ENCODE measurements around the gene TMEM17. TPM values are rescaled to one million over a fixed set of nuclear protein-coding genes. Genes with fewer than 3 reads are reported as not detected.

The TMEM17 gene, protein sequence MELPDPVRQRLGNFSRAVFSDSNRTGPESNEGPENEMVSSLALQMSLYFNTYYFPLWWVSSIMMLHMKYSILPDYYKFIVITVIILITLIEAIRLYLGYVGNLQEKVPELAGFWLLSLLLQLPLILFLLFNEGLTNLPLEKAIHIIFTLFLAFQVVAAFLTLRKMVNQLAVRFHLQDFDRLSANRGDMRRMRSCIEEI
- 1.3 and 2.5 TPM in 2 replicates for total RNA-seq
- polyA plus RNA-seq: 3.7 and 4.9 TPM in 2 replicates
- polyA plus RNA-seq (2012): 2.2 and 2.8 TPM in 2 replicates
- polyA minus RNA-seq (ENCODE audit: low replicate concordance): 0.52 TPM in 1 of 2 replicates, not detected in the other

GRCh38 chr2:62505750-62506420 lies at the start of gene TMEM17:
TSS of gene TMEM17 (minus strand) at chr2:62506195. CDS start at chr2:62506129, 66 bp downstream.
- TF ChIP-seq, protein P1, sequence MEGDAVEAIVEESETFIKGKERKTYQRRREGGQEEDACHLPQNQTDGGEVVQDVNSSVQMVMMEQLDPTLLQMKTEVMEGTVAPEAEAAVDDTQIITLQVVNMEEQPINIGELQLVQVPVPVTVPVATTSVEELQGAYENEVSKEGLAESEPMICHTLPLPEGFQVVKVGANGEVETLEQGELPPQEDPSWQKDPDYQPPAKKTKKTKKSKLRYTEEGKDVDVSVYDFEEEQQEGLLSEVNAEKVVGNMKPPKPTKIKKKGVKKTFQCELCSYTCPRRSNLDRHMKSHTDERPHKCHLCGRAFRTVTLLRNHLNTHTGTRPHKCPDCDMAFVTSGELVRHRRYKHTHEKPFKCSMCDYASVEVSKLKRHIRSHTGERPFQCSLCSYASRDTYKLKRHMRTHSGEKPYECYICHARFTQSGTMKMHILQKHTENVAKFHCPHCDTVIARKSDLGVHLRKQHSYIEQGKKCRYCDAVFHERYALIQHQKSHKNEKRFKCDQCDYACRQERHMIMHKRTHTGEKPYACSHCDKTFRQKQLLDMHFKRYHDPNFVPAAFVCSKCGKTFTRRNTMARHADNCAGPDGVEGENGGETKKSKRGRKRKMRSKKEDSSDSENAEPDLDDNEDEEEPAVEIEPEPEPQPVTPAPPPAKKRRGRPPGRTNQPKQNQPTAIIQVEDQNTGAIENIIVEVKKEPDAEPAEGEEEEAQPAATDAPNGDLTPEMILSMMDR (conservative IDR thresholded peaks at IDR 0.05 in 1 of 2, IDR thresholded peaks at IDR 0.05 in 1 of 2; ENCODE audit: low read depth in 1 of 2, low read length in 2 of 2): no peak
- TF ChIP-seq EZH2 (IDR thresholded peaks at IDR 0.05; ENCODE audit: low read length, missing control alignments): no peak
- H3K9me3 ChIP-seq (ENCODE audit: control insufficient read depth, insufficient read depth, low read depth, low read length): no peaks in the 10 kb centered on the region
- DNase-seq (ENCODE audit: low read depth in 2 of 2): peak; percentile 91 to 94

DNA sequence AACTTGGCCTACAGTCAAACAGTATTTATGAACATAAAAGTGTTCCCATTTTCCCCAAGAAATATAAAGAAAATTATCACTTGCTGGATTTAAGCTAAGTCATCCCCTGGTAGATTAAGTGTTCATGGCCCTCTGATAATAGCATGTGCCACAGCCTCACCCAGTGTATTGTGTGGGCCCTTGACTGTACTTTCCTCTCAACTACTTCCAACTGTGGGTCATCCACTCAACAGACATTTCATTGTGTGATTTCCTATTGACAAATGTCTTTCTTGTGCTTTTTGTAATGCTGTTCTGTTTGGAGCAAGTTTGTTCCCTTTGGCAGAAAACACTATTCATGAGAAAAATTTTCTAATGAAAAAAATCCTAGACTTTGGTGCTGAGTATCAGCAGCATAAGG lies 48.4 kb upstream of the TMEM17 start:
- H3K36me3 ChIP-seq (ENCODE audit: control insufficient read depth, insufficient read depth, low read length): no peaks in the 10 kb centered on the region
- no peak for DNase-seq (ENCODE audit: low read depth in 2 of 2)
- H3K27me3 ChIP-seq (ENCODE audit: control insufficient read depth, insufficient read depth, low read length): no peaks in the 10 kb centered on the region
- no peaks in the 10 kb centered on the region for H3K4me1 ChIP-seq (ENCODE audit: control insufficient read depth, extremely low read depth, insufficient read depth, low read length)
- no peak overlapping the region for H3K27ac ChIP-seq (ENCODE audit: insufficient read depth, low read length)
- H3K4me2 ChIP-seq (ENCODE audit: extremely low read depth, insufficient read depth, low read length): no peak overlapping the region
- no peak overlapping the region for H3K9ac ChIP-seq (ENCODE audit: insufficient read depth, low read length)
- no peak for TF ChIP-seq EZH2 (IDR thresholded peaks at IDR 0.05; ENCODE audit: low read length, missing control alignments)
- TF ChIP-seq, protein P1 (conservative IDR thresholded peaks at IDR 0.05 in 1 of 2, IDR thresholded peaks at IDR 0.05 in 1 of 2; ENCODE audit: low read depth in 1 of 2, low read length in 2 of 2): no peak
- H2AFZ ChIP-seq (ENCODE audit: low read length): no peak overlapping the region
- H3K79me2 ChIP-seq (ENCODE audit: control insufficient read depth, insufficient read depth, low read length): no peaks in the 10 kb centered on the region
- no peaks in the 10 kb centered on the region for H4K20me1 ChIP-seq (ENCODE audit: control insufficient read depth, extremely low read depth, insufficient read depth, low read length)
- H3K9me3 ChIP-seq (ENCODE audit: control insufficient read depth, insufficient read depth, low read depth, low read length): no peaks in the 10 kb centered on the region
- H3K4me3 ChIP-seq (replicated peaks in 1 of 4; ENCODE audit: control extremely low read depth in 1 of 4, insufficient read depth in 1 of 4, low read depth in 3 of 4, low read length in 4 of 4): no peak overlapping the region

More at GRCh38 chr2:62505750-62506420, at the start of gene TMEM17:
- Histone ChIP-seq H3K9ac (ENCODE audit: insufficient read depth, low read length) (peak within 1 kb of the TSS; percentile 74), H3K4me2 (ENCODE audit: extremely low read depth, insufficient read depth, low read length) (peak within 1 kb of the TSS; percentile 98), H4K20me1 (ENCODE audit: control insufficient read depth, extremely low read depth, insufficient read depth, low read length) (no peaks in the 10 kb centered on the region), H3K27ac (ENCODE audit: insufficient read depth, low read length) (peak within 1 kb of the TSS; percentile 76), H2AFZ (ENCODE audit: low read length) (peak within 1 kb of the TSS; percentile 95), H3K79me2 (ENCODE audit: control insufficient read depth, insufficient read depth, low read length) (no peaks in the 10 kb centered on the region), H3K4me1 (ENCODE audit: control insufficient read depth, extremely low read depth, insufficient read depth, low read length) (peaks cover 4% of the 10 kb centered on the region), H3K27me3 (ENCODE audit: control insufficient read depth, insufficient read depth, low read length) (no peaks in the 10 kb centered on the region), H3K36me3 (ENCODE audit: control insufficient read depth, insufficient read depth, low read length) (no peaks in the 10 kb centered on the region), H3K4me3 (replicated peaks in 1 of 4; ENCODE audit: control extremely low read depth in 1 of 4, insufficient read depth in 1 of 4, low read depth in 3 of 4, low read length in 4 of 4) (peak within 1 kb of the TSS; percentile 57 to 92 (median 71))

DNA sequence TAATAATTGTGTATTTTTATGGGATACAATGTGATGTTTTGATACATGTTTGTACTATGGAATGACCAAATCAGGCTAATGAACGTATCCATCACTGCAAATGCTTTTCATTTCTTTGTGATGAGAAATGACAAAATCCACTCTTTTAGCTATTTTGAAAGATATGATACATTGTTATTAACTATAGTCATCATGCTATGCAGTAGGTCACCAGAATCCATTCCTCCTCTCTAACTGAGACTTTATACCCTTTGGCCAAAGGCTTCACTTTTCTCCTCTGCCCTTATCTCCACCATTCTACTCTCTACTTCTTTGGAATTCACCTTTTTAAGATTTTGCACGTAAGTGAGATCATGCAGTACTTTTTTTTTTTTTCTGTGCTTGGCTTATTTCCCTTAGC lies 44.5 kb upstream of the TMEM17 start:
- Histone ChIP-seq H3K4me1 (ENCODE audit: control insufficient read depth, extremely low read depth, insufficient read depth, low read length) (no peaks in the 10 kb centered on the region), H4K20me1 (ENCODE audit: control insufficient read depth, extremely low read depth, insufficient read depth, low read length) (no peaks in the 10 kb centered on the region), H3K27ac (ENCODE audit: insufficient read depth, low read length) (no peak overlapping the region), H3K4me3 (replicated peaks in 1 of 4; ENCODE audit: control extremely low read depth in 1 of 4, insufficient read depth in 1 of 4, low read depth in 3 of 4, low read length in 4 of 4) (no peak overlapping the region), H3K9me3 (ENCODE audit: control insufficient read depth, insufficient read depth, low read depth, low read length) (no peaks in the 10 kb centered on the region), H3K9ac (ENCODE audit: insufficient read depth, low read length) (no peak overlapping the region), H3K36me3 (ENCODE audit: control insufficient read depth, insufficient read depth, low read length) (no peaks in the 10 kb centered on the region), H3K27me3 (ENCODE audit: control insufficient read depth, insufficient read depth, low read length) (no peaks in the 10 kb centered on the region), H3K4me2 (ENCODE audit: extremely low read depth, insufficient read depth, low read length) (no peak overlapping the region), H2AFZ (ENCODE audit: low read length) (no peak overlapping the region), H3K79me2 (ENCODE audit: control insufficient read depth, insufficient read depth, low read length) (no peaks in the 10 kb centered on the region)
- peak in 1 of 2 donors; percentile 56 for DNase-seq (ENCODE audit: low read depth in 2 of 2)
- TF ChIP-seq, protein P1 (conservative IDR thresholded peaks at IDR 0.05 in 1 of 2, IDR thresholded peaks at IDR 0.05 in 1 of 2; ENCODE audit: low read depth in 1 of 2, low read length in 2 of 2): no peak
- no peak for TF ChIP-seq EZH2 (IDR thresholded peaks at IDR 0.05; ENCODE audit: low read length, missing control alignments)

Measured in fibroblast of lung (primary cell).